HCT116 (cell line): ENCODE results near the gene BTBD2. TPM values are rescaled to one million over a fixed set of nuclear protein-coding genes. Genes with fewer than 3 reads are reported as not detected.

Experiments used
- ATAC-seq: fragments of 200-7000 bp; cut with Tn5 transposase; 2 replicates; pipeline ENCODE4 v1.9.1; 2020; ENCODE audit warnings: mild to moderate bottlenecking, moderate library complexity
- BruUV-seq: library from RNA; stranded (reverse); fragments of 400-500 nt; replicated peaks from 2 replicates; lab custom pipeline; 2021; lab: Mats Ljungman, UMichigan
- CTCF ChIA-PET: fragments of 300-600 bp; sonication (Branson Sonifier 250); formaldehyde crosslinking; loops from one replicate; lab custom pipeline; 2021; ENCODE audit warnings: antibody characterized with exemption; lab: Charles Lee
- POLR2A ChIA-PET: fragments of 300-600, 350-600 bp; sonication (Branson Sonifier 250); formaldehyde crosslinking; loops from one replicate; lab custom pipeline; 2021; ENCODE audit warnings: antibody characterized with exemption; lab: Charles Lee
- RAD21 ChIA-PET, 2 experiments: fragments of 300-600 bp; sonication (Branson Sonifier 250); formaldehyde crosslinking; loops; one replicate each; lab custom pipeline; 2023; ENCODE audit warnings: low total read pairs in 2 of 2; ENCODE audit not compliant: uncharacterized antibody in 2 of 2, unreplicated experiment in 2 of 2, low non-redundant PET in 1 of 2; lab: Charles Lee
- DNase-seq: peaks from one replicate; pipeline ENCODE4 v3.0.0-alpha.2; 2010; ENCODE audit warnings: low read depth, low spot score
- H2AFZ ChIP-seq: fragments of 200-600 bp; shearing (Covaris generic), sonication (generic); 2 replicates; pipeline ENCODE4 v1.6.1; 2017; ENCODE audit warnings: low read depth, mixed run types, mixed read lengths, antibody characterized with exemption, low read length; ENCODE audit not compliant: poor library complexity, severe bottlenecking
- H3K27ac ChIP-seq: 2 replicates; pipeline ENCODE4 v1.5.1; 2012; ENCODE audit warnings: low read depth, low read length
- H3K27me3 ChIP-seq: fragments of 200-600 bp; sonication (generic); 2 replicates; pipeline ENCODE4 v1.6.1; 2016; ENCODE audit warnings: mixed run types, low read length, mixed read lengths; ENCODE audit not compliant: insufficient read depth
- H3K36me3 ChIP-seq, 2 experiments: fragments of 200-500 bp in 1 of 2; fragments of 200-600 bp in 1 of 2; sonication (Bioruptor generic) in 1 of 2; sonication (generic) in 1 of 2; 2 replicates each; pipeline versions ENCODE4 v1.5.1 to v1.6.1; 2014 to 2016; ENCODE audit warnings: low read length in 2 of 2, inconsistent platforms in 1 of 2, mixed read lengths in 1 of 2, mixed run types in 1 of 2; ENCODE audit not compliant: insufficient read depth in 2 of 2, control insufficient read depth in 1 of 2
- H3K4me1 ChIP-seq, 2 experiments: fragments of 200-600 bp in 1 of 2; sonication (generic) in 1 of 2; 2 replicates each; pipeline versions ENCODE4 v1.5.1 to v1.6.1; 2012 to 2017; ENCODE audit warnings: low read length in 2 of 2, inconsistent platforms in 1 of 2, mild to moderate bottlenecking in 1 of 2, mixed read lengths in 1 of 2, mixed run types in 1 of 2, moderate library complexity in 1 of 2; ENCODE audit not compliant: insufficient read depth in 2 of 2, control insufficient read depth in 1 of 2
- H3K4me2 ChIP-seq: fragments of 200-600 bp; sonication (generic); 2 replicates; pipeline ENCODE4 v1.6.1; 2017; ENCODE audit warnings: mixed run types, low read length, mixed read lengths
- H3K4me3 ChIP-seq, 2 experiments: fragments of 200-600 bp in 1 of 2; sonication (generic) in 1 of 2; replicated peaks in 1 of 2; 2 replicates each; pipeline ENCODE4 v1.5.1; 2011 to 2016; ENCODE audit warnings: low read length in 2 of 2, control low read depth in 1 of 2, low read depth in 1 of 2, mild to moderate bottlenecking in 1 of 2, mixed read lengths in 1 of 2, mixed run types in 1 of 2
- H3K79me2 ChIP-seq: fragments of 200-600 bp; sonication (generic); 2 replicates; pipeline ENCODE4 v1.6.1; 2017; ENCODE audit warnings: mild to moderate bottlenecking, mixed run types, low read length, moderate library complexity, mixed read lengths; ENCODE audit not compliant: insufficient read depth
- H3K9ac ChIP-seq: fragments of 200-600 bp; sonication (generic); 2 replicates; pipeline ENCODE4 v1.6.1; 2016; ENCODE audit warnings: low read length, mixed read lengths
- H3K9me2 ChIP-seq: fragments of 200-600 bp; sonication (generic), shearing (Covaris generic); 2 replicates; pipeline ENCODE4 v1.6.1; 2017; ENCODE audit warnings: mixed run types, mild to moderate bottlenecking, moderate library complexity; ENCODE audit not compliant: insufficient read depth
- H3K9me3 ChIP-seq, 2 experiments: fragments of 200-500 bp in 1 of 2; fragments of 200-600 bp in 1 of 2; sonication (Bioruptor generic) in 1 of 2; sonication (generic) in 1 of 2; 2 replicates each; pipeline ENCODE4 v1.6.1; 2014 to 2017; ENCODE audit warnings: low read length in 2 of 2, mixed read lengths in 2 of 2, inconsistent platforms in 1 of 2, low read depth in 1 of 2, mild to moderate bottlenecking in 1 of 2, mixed run types in 1 of 2, moderate library complexity in 1 of 2; ENCODE audit not compliant: control insufficient read depth in 1 of 2, insufficient read depth in 1 of 2
- H4K20me1 ChIP-seq: fragments of 200-600 bp; sonication (generic), shearing (Covaris generic); 2 replicates; pipeline ENCODE4 v1.6.1; 2017; ENCODE audit warnings: mixed run types, mild to moderate bottlenecking, moderate library complexity; ENCODE audit not compliant: insufficient read depth
- CBX3 ChIP-seq: IDR thresholded peaks from 2 replicates; pipeline ENCODE4 v1.6.1; 2012; ENCODE audit warnings: low read depth
- ELF1 ChIP-seq: IDR thresholded peaks from 2 replicates; pipeline ENCODE4 v1.6.1; 2012; ENCODE audit warnings: low read depth, borderline replicate concordance
- EZH2 ChIP-seq: fragments of 200-600 bp; sonication (generic); IDR thresholded peaks from 2 replicates; pipeline ENCODE4 v1.6.1; 2017; ENCODE audit warnings: antibody characterized with exemption, mixed run types
- EZH2phosphoT487 ChIP-seq: fragments of 200-600 bp; IDR thresholded peaks from 2 replicates; pipeline ENCODE4 v1.6.1; 2018; ENCODE audit warnings: antibody characterized with exemption, borderline replicate concordance
- FOSL1 ChIP-seq: IDR thresholded peaks from 2 replicates; pipeline ENCODE4 v1.6.1; 2012; ENCODE audit warnings: low read depth
- POLR2A ChIP-seq: IDR thresholded peaks from 2 replicates; pipeline ENCODE4 v1.7.0; 2011; ENCODE audit warnings: borderline replicate concordance; ENCODE audit not compliant: insufficient read depth, insufficient read length; ENCODE audit errors: extremely low read depth
- POLR2AphosphoS5 ChIP-seq: IDR thresholded peaks from 2 replicates; pipeline ENCODE4 v1.6.1; 2011; ENCODE audit warnings: mild to moderate bottlenecking, low read depth, low read length, moderate library complexity
- REST ChIP-seq: IDR thresholded peaks from 2 replicates; pipeline ENCODE4 v1.6.1; 2012; ENCODE audit warnings: low read depth
- SRF ChIP-seq: IDR thresholded peaks from 2 replicates; pipeline ENCODE4 v1.6.1; 2012; ENCODE audit warnings: low read depth
- ZBTB33 ChIP-seq: IDR thresholded peaks from 2 replicates; pipeline ENCODE4 v1.6.1; 2011; ENCODE audit warnings: mild to moderate bottlenecking, low read length, moderate library complexity; ENCODE audit not compliant: insufficient replicate concordance; ENCODE audit errors: extremely low read depth
- ZNF274 ChIP-seq: fragments of 200-500 bp; sonication (Bioruptor generic); IDR thresholded peaks from 2 replicates; pipeline ENCODE4 v1.6.1; 2014; ENCODE audit warnings: mild to moderate bottlenecking, low read depth, low read length, inconsistent platforms
- intact Hi-C: fragments of 100-400 bp; cut with micrococcal nuclease; formaldehyde crosslinking; loops from 2 replicates; pipeline ENCODE4 v1.10.0; 2022
- total RNA-seq: library from RNA; stranded (reverse); gene quantifications from one replicate; pipeline ENCODE4 v1.2.1, GENCODE V29; 2021; ENCODE audit not compliant: unreplicated experiment
- TF ChIP-seq, protein P1 (sequence below), 3 experiments: fragments of 200-600 bp in 1 of 3; sonication (generic) in 1 of 3; IDR thresholded peaks in 2 of 3; conservative IDR thresholded peaks in 1 of 3; 2 replicates each; pipeline ENCODE4 v1.5.1; 2012 to 2017; ENCODE audit warnings: low read depth in 2 of 3, low read length in 2 of 3, antibody characterized with exemption in 1 of 3, borderline replicate concordance in 1 of 3, control low read depth in 1 of 3, mild to moderate bottlenecking in 1 of 3, mixed read lengths in 1 of 3, mixed run types in 1 of 3, moderate library complexity in 1 of 3; ENCODE audit not compliant: insufficient read depth in 1 of 3
- TF ChIP-seq, protein P2 (sequence below): IDR thresholded peaks from 2 replicates; pipeline ENCODE4 v1.6.1; 2012

The BTBD2 gene
- total RNA-seq, 1 experiment from 2014 or later: 112 TPM

- H3K4me1 ChIP-seq: peaks cover 50 to 82% of the 10 kb centered on the region in 2 experiments
- H3K4me2 ChIP-seq: no peak overlapping the region
- no peaks in the 10 kb centered on the region for H3K9me2 ChIP-seq
- TF ChIP-seq EZH2 (no peak), CBX3 (no peak), POLR2A (no peak), ZBTB33 (no peak), EZH2phosphoT487 (no peak), FOSL1 (no peak), POLR2AphosphoS5 (no peak), REST (no peak), SRF (no peak), ZNF274 (no peak), ELF1 (no peak)
- TF ChIP-seq, protein P1, sequence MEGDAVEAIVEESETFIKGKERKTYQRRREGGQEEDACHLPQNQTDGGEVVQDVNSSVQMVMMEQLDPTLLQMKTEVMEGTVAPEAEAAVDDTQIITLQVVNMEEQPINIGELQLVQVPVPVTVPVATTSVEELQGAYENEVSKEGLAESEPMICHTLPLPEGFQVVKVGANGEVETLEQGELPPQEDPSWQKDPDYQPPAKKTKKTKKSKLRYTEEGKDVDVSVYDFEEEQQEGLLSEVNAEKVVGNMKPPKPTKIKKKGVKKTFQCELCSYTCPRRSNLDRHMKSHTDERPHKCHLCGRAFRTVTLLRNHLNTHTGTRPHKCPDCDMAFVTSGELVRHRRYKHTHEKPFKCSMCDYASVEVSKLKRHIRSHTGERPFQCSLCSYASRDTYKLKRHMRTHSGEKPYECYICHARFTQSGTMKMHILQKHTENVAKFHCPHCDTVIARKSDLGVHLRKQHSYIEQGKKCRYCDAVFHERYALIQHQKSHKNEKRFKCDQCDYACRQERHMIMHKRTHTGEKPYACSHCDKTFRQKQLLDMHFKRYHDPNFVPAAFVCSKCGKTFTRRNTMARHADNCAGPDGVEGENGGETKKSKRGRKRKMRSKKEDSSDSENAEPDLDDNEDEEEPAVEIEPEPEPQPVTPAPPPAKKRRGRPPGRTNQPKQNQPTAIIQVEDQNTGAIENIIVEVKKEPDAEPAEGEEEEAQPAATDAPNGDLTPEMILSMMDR (IDR thresholded peaks at IDR 0.05 in 2 of 3, conservative IDR thresholded peaks at IDR 0.05 in 1 of 3; ENCODE audit: borderline replicate concordance in 1 of 3, insufficient read depth in 1 of 3, low read depth in 2 of 3, low read length in 2 of 3): no peak
- TF ChIP-seq, protein P2, sequence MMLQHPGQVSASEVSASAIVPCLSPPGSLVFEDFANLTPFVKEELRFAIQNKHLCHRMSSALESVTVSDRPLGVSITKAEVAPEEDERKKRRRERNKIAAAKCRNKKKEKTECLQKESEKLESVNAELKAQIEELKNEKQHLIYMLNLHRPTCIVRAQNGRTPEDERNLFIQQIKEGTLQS: no peak
- TF ChIP-seq, all 23 proteins: peak for 0
- Histone ChIP-seq H3K27ac (no peak overlapping the region; the same call in 1 of the 2 replicates), H4K20me1 (peaks cover 5% of the 10 kb centered on the region; the same call in 1 of the 2 replicates), H3K36me3 (peaks cover 5 to 25% of the 10 kb centered on the region in 2 experiments; a peak in 3 of 4 replicates), H3K27me3 (no peaks in the 10 kb centered on the region), H3K9me3 (no peaks in the 10 kb centered on the region), H3K79me2 (peaks cover 61% of the 10 kb centered on the region), H3K4me3 (no peak overlapping the region), H2AFZ (no peak overlapping the region), H3K9ac (peak overlapping the region; percentile 45; the same call in 1 of the 2 replicates)
- intact Hi-C loops: no loop called here
- ChIA-PET POLR2A (interaction anchor here (0.8 to 1.9 kb wide), 2 partner anchors 11 to 14 kb away, joined by 3 to 5 read pairs; no protein-coding TSS in a partner anchor), RAD21 (no interaction called here), CTCF (no interaction called here)
- no peak for ATAC-seq
- DNase-seq: no peak
- no TSS peak for BruUV-seq
Observed at GRCh38 chr19:2046046-2046907, 30.8 kb upstream of the BTBD2 start.
